ENCODE results near the gene TEX264.
"Not testable (repeated sequence)": the region's sequence is repeated elsewhere in the genome, so short reads cannot be mapped to it uniquely, and the experiment has no call there.

TEX264 gene

DNA sequence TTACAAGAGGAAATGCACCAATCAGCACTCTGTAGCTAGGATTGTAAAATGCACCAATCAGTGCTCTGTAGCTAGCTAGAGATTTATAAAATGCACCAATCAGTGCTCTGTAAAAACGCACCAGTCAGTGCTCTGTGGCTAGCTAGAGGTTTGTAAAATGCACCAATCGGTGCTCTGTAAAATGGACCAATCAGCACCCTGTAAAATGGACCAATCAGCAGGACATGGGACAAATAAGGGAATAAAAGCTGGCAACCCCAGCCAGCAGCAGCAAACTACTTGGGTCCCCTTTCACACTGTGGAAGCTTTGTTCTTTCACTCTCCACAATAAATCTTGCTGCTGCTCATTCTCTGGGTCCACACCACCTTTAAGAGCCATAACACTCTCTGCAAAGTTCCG is 71.3 kb downstream of the TEX264 start:
- H3K9ac ChIP-seq (ENCODE audit: low read length); H3K36me3 ChIP-seq (ENCODE audit: control insufficient read depth, insufficient read depth, low read length, severe bottlenecking); DNase-seq (ENCODE audit: low read depth); H3K4me1 ChIP-seq (ENCODE audit: control insufficient read depth, insufficient read depth, low read length); H3K9me3 ChIP-seq (ENCODE audit: control insufficient read depth, low read length); H3K4me3 ChIP-seq (ENCODE audit: low read length): not testable (repeated sequence)
- peaks cover 21% of the 10 kb centered on the region for H3K27me3 ChIP-seq (replicated peaks; ENCODE audit: control insufficient read depth, insufficient read depth, low read length)

DNA sequence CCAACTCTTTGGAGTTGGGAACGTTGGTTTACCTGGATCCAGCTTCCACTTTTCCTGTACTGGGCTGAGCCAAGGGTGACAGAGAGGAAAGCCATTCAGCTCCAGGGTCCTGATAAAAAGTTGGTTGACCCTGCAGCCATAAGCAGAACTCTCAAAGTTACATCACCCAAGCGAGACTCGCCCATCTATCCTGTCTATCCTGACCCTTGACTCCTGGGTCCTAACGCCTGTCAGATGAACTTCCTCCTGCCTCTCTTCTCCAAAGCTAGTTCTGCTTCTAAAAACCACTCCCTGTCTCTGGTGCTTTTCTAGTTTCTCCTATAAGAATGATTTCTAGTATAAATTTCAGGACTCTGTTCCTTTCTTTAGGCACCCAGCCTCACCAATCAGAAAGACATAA is 71.9 kb downstream of the TEX264 start:
- H3K9me3 ChIP-seq (ENCODE audit: control insufficient read depth, low read length); DNase-seq (ENCODE audit: low read depth); H3K4me3 ChIP-seq (ENCODE audit: low read length); H3K9ac ChIP-seq (ENCODE audit: low read length); H3K4me1 ChIP-seq (ENCODE audit: control insufficient read depth, insufficient read depth, low read length); H3K36me3 ChIP-seq (ENCODE audit: control insufficient read depth, insufficient read depth, low read length, severe bottlenecking): not testable (repeated sequence)
- peaks cover 20% of the 10 kb centered on the region for H3K27me3 ChIP-seq (replicated peaks; ENCODE audit: control insufficient read depth, insufficient read depth, low read length)

DNA sequence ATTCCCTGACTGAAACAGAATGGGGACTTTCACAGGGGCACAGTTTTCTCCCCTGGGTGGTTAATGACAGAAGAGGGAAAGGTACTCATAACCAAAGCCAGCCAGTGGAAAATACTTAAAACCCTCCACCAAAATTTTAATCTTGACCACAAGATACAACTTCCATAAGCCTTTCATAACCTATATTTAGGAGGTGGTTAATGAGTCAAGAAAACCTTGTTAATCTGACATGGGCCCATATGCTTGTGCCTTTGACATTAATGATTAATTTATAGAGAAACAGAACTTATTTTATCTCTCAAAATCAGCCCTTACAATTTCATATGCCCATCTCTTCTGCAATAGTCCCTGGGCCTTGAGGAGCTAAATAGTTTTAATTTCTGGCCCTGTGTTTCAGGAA is 76.8 kb downstream of the TEX264 start:
- Histone ChIP-seq H3K36me3 (ENCODE audit: control insufficient read depth, insufficient read depth, low read length, severe bottlenecking) (no peaks in the 10 kb centered on the region), H3K9ac (ENCODE audit: low read length) (no peak overlapping the region), H3K9me3 (ENCODE audit: control insufficient read depth, low read length) (peaks cover 3% of the 10 kb centered on the region), H3K27me3 (replicated peaks; ENCODE audit: control insufficient read depth, insufficient read depth, low read length) (no peaks in the 10 kb centered on the region), H3K4me3 (ENCODE audit: low read length) (no peak overlapping the region), H3K4me1 (ENCODE audit: control insufficient read depth, insufficient read depth, low read length) (no peaks in the 10 kb centered on the region)
- no peak for DNase-seq (ENCODE audit: low read depth)

DNA sequence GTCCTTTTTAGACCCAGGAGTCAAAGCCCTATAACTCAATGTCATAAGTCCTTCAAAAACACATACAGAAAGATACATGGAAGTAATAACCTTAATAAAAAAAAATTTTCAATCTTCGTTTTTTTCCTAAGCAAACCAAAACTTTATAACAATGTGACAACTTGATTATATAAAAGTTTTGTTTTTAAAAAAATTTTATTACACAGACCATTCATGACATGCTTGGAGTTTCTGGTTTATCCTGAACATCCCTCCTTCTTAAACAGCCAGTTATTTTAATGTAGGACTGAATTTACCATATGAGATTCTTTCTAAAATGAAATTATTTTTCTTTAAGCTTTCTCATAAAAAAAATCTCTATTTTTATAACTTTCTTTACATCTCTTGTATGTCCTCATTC is 77.3 kb downstream of the TEX264 start:
- Histone ChIP-seq H3K27me3 (replicated peaks; ENCODE audit: control insufficient read depth, insufficient read depth, low read length) (no peaks in the 10 kb centered on the region), H3K36me3 (ENCODE audit: control insufficient read depth, insufficient read depth, low read length, severe bottlenecking) (no peaks in the 10 kb centered on the region), H3K9ac (ENCODE audit: low read length) (no peak overlapping the region), H3K4me3 (ENCODE audit: low read length) (no peak overlapping the region), H3K9me3 (ENCODE audit: control insufficient read depth, low read length) (peaks cover 3% of the 10 kb centered on the region), H3K4me1 (ENCODE audit: control insufficient read depth, insufficient read depth, low read length) (no peaks in the 10 kb centered on the region)
- no peak for DNase-seq (ENCODE audit: low read depth)

DNA sequence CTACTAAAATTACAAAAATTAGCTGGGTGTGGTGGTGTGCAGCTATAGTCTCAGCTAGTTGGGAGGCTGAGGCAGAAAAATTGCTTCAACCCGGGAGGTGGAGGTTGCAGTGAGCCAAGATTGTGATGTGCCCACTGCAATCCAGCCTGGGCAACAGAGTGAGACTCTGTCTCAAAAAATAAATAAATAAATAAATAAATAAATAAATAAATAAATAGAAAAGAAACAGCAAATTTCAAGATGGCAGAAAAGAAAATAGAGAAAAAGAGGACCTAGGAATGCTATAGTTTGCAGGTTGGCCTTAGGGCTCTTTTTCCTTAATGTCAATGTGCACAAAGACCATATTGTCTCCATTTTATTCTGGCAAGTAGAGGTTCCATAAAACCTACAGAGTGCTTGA is 79.8 kb downstream of the TEX264 start:
- no peak overlapping the region for H3K4me3 ChIP-seq (ENCODE audit: low read length)
- no peaks in the 10 kb centered on the region for H3K36me3 ChIP-seq (ENCODE audit: control insufficient read depth, insufficient read depth, low read length, severe bottlenecking)
- H3K4me1 ChIP-seq (ENCODE audit: control insufficient read depth, insufficient read depth, low read length) = no peaks in the 10 kb centered on the region
- peaks cover 13% of the 10 kb centered on the region for H3K9me3 ChIP-seq (ENCODE audit: control insufficient read depth, low read length)
- no peak overlapping the region for H3K9ac ChIP-seq (ENCODE audit: low read length)
- DNase-seq (ENCODE audit: low read depth) = no peak
- H3K27me3 ChIP-seq (replicated peaks; ENCODE audit: control insufficient read depth, insufficient read depth, low read length) = no peaks in the 10 kb centered on the region

DNA sequence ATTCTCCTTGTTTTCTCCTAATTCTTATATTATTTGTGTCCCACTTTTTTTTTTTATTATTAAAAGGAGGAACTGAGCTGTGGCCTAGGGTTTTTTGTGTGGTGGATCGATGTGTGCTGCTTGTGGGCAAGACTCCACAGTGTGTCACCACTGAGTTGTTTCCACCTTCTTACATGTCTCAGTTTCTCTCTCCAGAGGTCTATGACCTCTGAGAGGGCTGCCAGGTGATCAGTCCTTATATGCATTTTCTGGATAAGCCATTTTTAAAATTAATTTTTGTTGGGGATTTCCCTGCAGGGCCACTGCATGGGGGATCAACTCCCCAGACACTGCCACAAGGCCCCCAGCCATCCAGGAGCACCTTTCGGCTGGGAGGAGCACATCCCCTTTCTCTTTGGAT is 80.2 kb downstream of the TEX264 start:
- Histone ChIP-seq H3K36me3 (ENCODE audit: control insufficient read depth, insufficient read depth, low read length, severe bottlenecking) (no peaks in the 10 kb centered on the region), H3K9me3 (ENCODE audit: control insufficient read depth, low read length) (peaks cover 13% of the 10 kb centered on the region), H3K9ac (ENCODE audit: low read length) (no peak overlapping the region), H3K27me3 (replicated peaks; ENCODE audit: control insufficient read depth, insufficient read depth, low read length) (no peaks in the 10 kb centered on the region), H3K4me1 (ENCODE audit: control insufficient read depth, insufficient read depth, low read length) (no peaks in the 10 kb centered on the region), H3K4me3 (ENCODE audit: low read length) (no peak overlapping the region)
- DNase-seq (ENCODE audit: low read depth) = no peak

Measured in adipocyte (in vitro differentiated cells).